ENCODE measurements around the gene ANO6. TPM values are rescaled to one million over a fixed set of nuclear protein-coding genes. Genes with fewer than 3 reads are reported as not detected.

ANO6 gene
- polyA plus RNA-seq, 1 donor from 2014 or later, result 9.0 TPM

- H2AFZ ChIP-seq (ENCODE audit: low read depth, low read length), result no peak overlapping the region
- no peak for TF ChIP-seq EP300 (conservative IDR thresholded peaks at IDR 0.05; ENCODE audit: poor library complexity, severe bottlenecking)
- no peak for TF ChIP-seq TAF1 (IDR thresholded peaks at IDR 0.05; ENCODE audit: low read depth)
- no peak for TF ChIP-seq EZH2 (IDR thresholded peaks at IDR 0.05; ENCODE audit: borderline replicate concordance, insufficient read depth, low read length, poor library complexity, severe bottlenecking)
- no peak for TF ChIP-seq SMC3 (conservative IDR thresholded peaks at IDR 0.05; ENCODE audit: poor library complexity)
- TF ChIP-seq CTCF (IDR thresholded peaks at IDR 0.05; ENCODE audit: poor library complexity, severe bottlenecking), result no peak
- TF ChIP-seq MXI1 (conservative IDR thresholded peaks at IDR 0.05; ENCODE audit: poor library complexity, severe bottlenecking), result no peak
- TF ChIP-seq REST (IDR thresholded peaks at IDR 0.05; ENCODE audit: borderline replicate concordance), result no peak
- TF ChIP-seq RAD21 (conservative IDR thresholded peaks at IDR 0.05), result no peak
- TF ChIP-seq POLR2AphosphoS5 (IDR thresholded peaks at IDR 0.05), result no peak
- no peaks in the 10 kb centered on the region for H3K27me3 ChIP-seq (ENCODE audit: insufficient read depth, low read depth, low read length)
- no peaks in the 10 kb centered on the region for H3K9me3 ChIP-seq (ENCODE audit: low read length)
- H3K9me2 ChIP-seq (ENCODE audit: insufficient read depth, low read length), result no peaks in the 10 kb centered on the region
- H4K20me1 ChIP-seq (ENCODE audit: insufficient read depth), result no peaks in the 10 kb centered on the region
- H3K4me3 ChIP-seq (ENCODE audit: low read length), result no peak overlapping the region
- no peak overlapping the region for H3K27ac ChIP-seq (ENCODE audit: low read length)
- H3F3A ChIP-seq (ENCODE audit: insufficient read depth, low read length, poor library complexity, severe bottlenecking), result no peaks in the 10 kb centered on the region
- no peak overlapping the region for H3K4me2 ChIP-seq (ENCODE audit: low read length)
- H3K36me3 ChIP-seq (ENCODE audit: insufficient read depth, low read length), result peaks cover 5% of the 10 kb centered on the region
- H3K9ac ChIP-seq (ENCODE audit: low read length), result no peak overlapping the region
- no peaks in the 10 kb centered on the region for H3K79me2 ChIP-seq (replicated peaks; ENCODE audit: insufficient read depth, low read length)
Observed at GRCh38 chr12:45368841-45369489, 153.1 kb downstream of the ANO6 start.

DNA sequence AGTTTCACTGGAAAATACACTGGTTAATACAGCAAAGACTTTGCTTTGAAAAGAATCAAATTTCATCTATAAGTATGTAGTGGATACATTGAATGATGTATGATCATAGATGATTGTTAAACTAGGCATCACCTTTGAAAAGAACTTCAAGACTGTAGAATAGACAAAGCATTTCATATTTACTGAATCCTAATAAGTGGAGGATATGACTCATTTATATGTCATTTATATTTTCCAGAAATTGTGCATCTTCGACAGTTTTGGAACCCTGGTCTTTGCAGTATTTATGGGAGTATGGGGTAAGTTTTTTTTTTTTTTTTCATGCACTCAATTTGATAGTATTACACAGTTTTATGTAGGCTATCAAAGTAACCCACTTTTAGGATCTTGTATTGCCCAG lies 161.9 kb downstream of the ANO6 start:
- Histone ChIP-seq H3K9ac (ENCODE audit: low read length) (no peak overlapping the region), H3K36me3 (ENCODE audit: insufficient read depth, low read length) (no peaks in the 10 kb centered on the region), H3F3A (ENCODE audit: insufficient read depth, low read length, poor library complexity, severe bottlenecking) (no peaks in the 10 kb centered on the region), H4K20me1 (ENCODE audit: insufficient read depth) (no peaks in the 10 kb centered on the region), H2AFZ (ENCODE audit: low read depth, low read length) (no peak overlapping the region), H3K4me2 (ENCODE audit: low read length) (no peak overlapping the region), H3K4me3 (ENCODE audit: low read length) (no peak overlapping the region), H3K9me3 (ENCODE audit: low read length) (no peaks in the 10 kb centered on the region), H3K27ac (ENCODE audit: low read length) (no peak overlapping the region), H3K9me2 (ENCODE audit: insufficient read depth, low read length) (no peaks in the 10 kb centered on the region), H3K27me3 (ENCODE audit: insufficient read depth, low read depth, low read length) (no peaks in the 10 kb centered on the region), H3K79me2 (replicated peaks; ENCODE audit: insufficient read depth, low read length) (no peaks in the 10 kb centered on the region)
- no peak for TF ChIP-seq RAD21 (conservative IDR thresholded peaks at IDR 0.05)
